ENCODE measurements around the gene IGSF3. TPM values are rescaled to one million over a fixed set of nuclear protein-coding genes. Genes with fewer than 3 reads are reported as not detected.

Gene IGSF3
- total and polyA plus RNA-seq, 2 of the 8 experiments (the other 6 are each of a cell fraction or from before 2014, with no cell fraction given), result 30.0 to 32.2 TPM

- Histone ChIP-seq H3K27me3 (replicated peaks in 1 of 4; ENCODE audit: control insufficient read depth in 3 of 4, extremely low read depth in 1 of 4, insufficient read depth in 3 of 4, low read length in 3 of 4) (peaks cover 0 to 4% (median 0%) of the 10 kb centered on the region in 4 experiments; a peak in 1 of 7 replicates), H3K18ac (ENCODE audit: extremely low read depth, low read length) (no peak overlapping the region), H4K91ac (replicated peaks; ENCODE audit: insufficient read length, low read length) (no peak overlapping the region), H3K79me2 (ENCODE audit: control insufficient read depth in 1 of 2, insufficient read depth in 2 of 2, low read length in 2 of 2) (no peaks in the 10 kb centered on the region), H2BK5ac (ENCODE audit: low read depth, low read length) (no peak overlapping the region), H3K79me1 (ENCODE audit: low read depth, low read length) (no peaks in the 10 kb centered on the region; the same call in 1 of the 2 replicates), H3K23me2 (ENCODE audit: low read depth, low read length) (peaks cover 9% of the 10 kb centered on the region; the same call in 1 of the 2 replicates), H3K14ac (ENCODE audit: insufficient read length) (no peak overlapping the region), H2BK20ac (ENCODE audit: low read length) (no peak overlapping the region), H3K9me3 (ENCODE audit: insufficient read depth in 2 of 2, low read depth in 1 of 2, low read length in 1 of 2) (no peaks in the 10 kb centered on the region), H3K27ac (ENCODE audit: low read depth, low read length) (no peak overlapping the region), H4K8ac (ENCODE audit: extremely low read depth, insufficient read depth, low read length) (no peak overlapping the region), H4K20me1 (replicated peaks in 1 of 2; ENCODE audit: control insufficient read depth in 1 of 2, insufficient read depth in 2 of 2, low read length in 2 of 2) (no peaks in the 10 kb centered on the region), H2BK12ac (ENCODE audit: low read depth, low read length) (no peak overlapping the region), H2AK5ac (ENCODE audit: low read depth, low read length) (no peak overlapping the region), H3K9ac (replicated peaks in 1 of 4; ENCODE audit: extremely low read depth in 1 of 4, low read depth in 3 of 4, low read length in 3 of 4) (no peak overlapping the region), H3K36me3 (ENCODE audit: control insufficient read depth in 2 of 4, insufficient read depth in 4 of 4, low read length in 3 of 4) (no peaks in the 10 kb centered on the region; a peak in 2 of 8 replicates), H4K5ac (ENCODE audit: insufficient read length, low read depth, low read length) (no peak overlapping the region), H3K4me2 (ENCODE audit: insufficient read depth in 1 of 2, low read depth in 2 of 2, low read length in 2 of 2) (no peak overlapping the region), H3K56ac (replicated peaks; ENCODE audit: insufficient read length, low read depth, low read length) (no peak overlapping the region), H3K23ac (ENCODE audit: insufficient read length) (no peak overlapping the region), H2AFZ (ENCODE audit: low read length) (no peak overlapping the region), H2BK120ac (replicated peaks; ENCODE audit: low read depth, low read length) (no peak overlapping the region), H3K4ac (replicated peaks; ENCODE audit: insufficient read length, low read depth, low read length) (no peak overlapping the region), H3K4me3 (ENCODE audit: extremely low read depth in 1 of 4, insufficient read depth in 2 of 4, low read depth in 3 of 4, low read length in 4 of 4) (no peak overlapping the region), H2BK15ac (ENCODE audit: low read length) (no peak overlapping the region), H3K4me1 (replicated peaks in 1 of 4; ENCODE audit: control insufficient read depth in 3 of 4, insufficient read depth in 4 of 4, low read length in 3 of 4) (peaks cover 0 to 19% (median 7%) of the 10 kb centered on the region in 4 experiments; a peak in 5 of 7 replicates)
- WGBS, 2 experiments (ENCODE audit: extremely low coverage in 1 of 2, insufficient coverage in 1 of 2, insufficient read length in 1 of 2, insufficient replicate concordance in 2 of 2, low coverage in 1 of 2, low lambda C conversion rate in 2 of 2, missing lambda C conversion rate in 1 of 2), result 88% methylated on average over 7 of the region's 7 CpGs; no CpG with 5 or more reads in 1 of the 2 experiments
- FAIRE-seq, result no peak
- no peak for DNase-seq (ENCODE audit: low read depth in 1 of 2, low spot score in 2 of 2)
- CTCF ChIA-PET (ENCODE audit: partially characterized antibody), result interaction anchor here (0.6 to 5.6 kb wide), 16 partner anchors 11 to 481 kb away, joined by 3 to 46 read pairs (median 4); no protein-coding TSS in a partner anchor
- POLR2A ChIA-PET (ENCODE audit: partially characterized antibody), result no interaction called here
- TF ChIP-seq FOSL1 (IDR thresholded peaks at IDR 0.05; ENCODE audit: insufficient read depth, low read depth, low read length) (no peak), EP300 (IDR thresholded peaks at IDR 0.05; ENCODE audit: borderline replicate concordance in 1 of 2, low read depth in 2 of 2, low read length in 2 of 2) (no peak), MAX (IDR thresholded peaks at IDR 0.05) (no peak), SP4 (IDR thresholded peaks at IDR 0.05; ENCODE audit: low read length) (no peak), JUND (IDR thresholded peaks at IDR 0.05; ENCODE audit: low read length) (no peak), HDAC2 (IDR thresholded peaks at IDR 0.05; ENCODE audit: borderline replicate concordance in 1 of 2, low read depth in 2 of 2, low read length in 2 of 2) (no peak), SUZ12 (IDR thresholded peaks at IDR 0.05; ENCODE audit: low read length) (no peak), RFX5 (IDR thresholded peaks at IDR 0.05; ENCODE audit: borderline replicate concordance, low read depth, low read length) (no peak), TBP (IDR thresholded peaks at IDR 0.05; ENCODE audit: low read depth, low read length) (no peak)
- TF ChIP-seq, protein P1, sequence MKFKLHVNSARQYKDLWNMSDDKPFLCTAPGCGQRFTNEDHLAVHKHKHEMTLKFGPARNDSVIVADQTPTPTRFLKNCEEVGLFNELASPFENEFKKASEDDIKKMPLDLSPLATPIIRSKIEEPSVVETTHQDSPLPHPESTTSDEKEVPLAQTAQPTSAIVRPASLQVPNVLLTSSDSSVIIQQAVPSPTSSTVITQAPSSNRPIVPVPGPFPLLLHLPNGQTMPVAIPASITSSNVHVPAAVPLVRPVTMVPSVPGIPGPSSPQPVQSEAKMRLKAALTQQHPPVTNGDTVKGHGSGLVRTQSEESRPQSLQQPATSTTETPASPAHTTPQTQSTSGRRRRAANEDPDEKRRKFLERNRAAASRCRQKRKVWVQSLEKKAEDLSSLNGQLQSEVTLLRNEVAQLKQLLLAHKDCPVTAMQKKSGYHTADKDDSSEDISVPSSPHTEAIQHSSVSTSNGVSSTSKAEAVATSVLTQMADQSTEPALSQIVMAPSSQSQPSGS (IDR thresholded peaks at IDR 0.05; ENCODE audit: low read length), result no peak
These were observed 94.0 kb downstream of the IGSF3 start for GRCh38 chr1:116573431-116574095.

Data from H1 (cell line).